Left ventricle myocardium inferior (tissue), 1 donor: ENCODE results near the gene ARHGEF6. TPM values are rescaled to one million over a fixed set of nuclear protein-coding genes. Genes with fewer than 3 reads are reported as not detected.

Source experiments
- DNase-seq: peaks from one replicate; pipeline ENCODE4 v3.0.0-alpha.2; 2020
- H3K27ac ChIP-seq: fragments of 200-600 bp; replicated peaks from 2 replicates; pipeline ENCODE4 v1.8.0; 2021
- H3K27me3 ChIP-seq: fragments of 200-600 bp; 2 replicates; pipeline ENCODE4 v1.8.0; 2021; ENCODE audit warnings: low read depth
- H3K36me3 ChIP-seq: fragments of 200-600 bp; 2 replicates; pipeline ENCODE4 v1.8.0; 2021
- H3K4me1 ChIP-seq: fragments of 200-600 bp; 2 replicates; pipeline ENCODE4 v1.8.0; 2021
- H3K4me3 ChIP-seq: fragments of 200-600 bp; 2 replicates; pipeline ENCODE4 v1.8.0; 2021; ENCODE audit warnings: mild to moderate bottlenecking, moderate library complexity
- H3K9me3 ChIP-seq: fragments of 200-600 bp; replicated peaks from 2 replicates; pipeline ENCODE4 v1.8.0; 2021
- CTCF ChIP-seq: fragments of 200-600 bp; IDR thresholded peaks from 2 replicates; pipeline ENCODE4 v1.8.0; 2021; ENCODE audit warnings: antibody characterized with exemption, mild to moderate bottlenecking, borderline replicate concordance
- intact Hi-C: fragments of 100-400 bp; cut with micrococcal nuclease; formaldehyde crosslinking; loops from one replicate; pipeline ENCODE4 v1.11.0; 2022
- total RNA-seq: library from RNA; stranded (reverse); fragmentation: NEBNext Ultra II Directional; extraction: Animal tissue kit (Norgen Biotek cat#: 25700); gene quantifications from one replicate; pipeline ENCODE4 v1.2.1, GENCODE V29; 2021
- donor health status: DM: no; HTN: yes; CAD: no; lungs with severe emphysema.

Gene ARHGEF6
- total RNA-seq, 1 donor from 2014 or later = 54.9 TPM

GRCh38 chrX:136652822-136653723 lies 127.7 kb downstream of the ARHGEF6 start:
- intact Hi-C loops = no loop called here
- no peak for TF ChIP-seq CTCF
- H3K4me3 ChIP-seq = no peak overlapping the region
- no peaks in the 10 kb centered on the region for H3K4me1 ChIP-seq
- H3K27me3 ChIP-seq = no peaks in the 10 kb centered on the region
- no peak for DNase-seq
- no peaks in the 10 kb centered on the region for H3K9me3 ChIP-seq
- H3K27ac ChIP-seq = no peak overlapping the region
- no peaks in the 10 kb centered on the region for H3K36me3 ChIP-seq

GRCh38 chrX:136650811-136651210 lies 129.9 kb downstream of the ARHGEF6 start:
- Histone ChIP-seq H3K4me3 (no peak overlapping the region), H3K9me3 (no peaks in the 10 kb centered on the region), H3K36me3 (no peaks in the 10 kb centered on the region), H3K27ac (no peak overlapping the region), H3K27me3 (no peaks in the 10 kb centered on the region), H3K4me1 (no peaks in the 10 kb centered on the region)
- TF ChIP-seq CTCF = no peak
- intact Hi-C loops = no loop called here
- no peak for DNase-seq

- Histone ChIP-seq H3K4me3 (no peak within 1 kb of the TSS), H3K9me3 (no peaks in the 10 kb centered on the region), H3K27me3 (no peaks in the 10 kb centered on the region), H3K4me1 (no peaks in the 10 kb centered on the region), H3K27ac (no peak within 1 kb of the TSS), H3K36me3 (no peaks in the 10 kb centered on the region)
- no peak for DNase-seq
- intact Hi-C loops = no loop called here
- no peak for TF ChIP-seq CTCF
Observed at GRCh38 chrX:136647677-136648360, 132.9 kb downstream of the ARHGEF6 start, which contains the start of gene CD40LG. TSS of gene CD40LG (plus strand) at chrX:136648158. CDS start at chrX:136648249, 91 bp downstream.

- H3K36me3 ChIP-seq = no peaks in the 10 kb centered on the region
- TF ChIP-seq CTCF = no peak
- H3K9me3 ChIP-seq = no peaks in the 10 kb centered on the region
- H3K27me3 ChIP-seq = no peaks in the 10 kb centered on the region
- no peak overlapping the region for H3K27ac ChIP-seq
- DNase-seq = no peak
- no peak overlapping the region for H3K4me3 ChIP-seq
- no peaks in the 10 kb centered on the region for H3K4me1 ChIP-seq
- intact Hi-C loops = no loop called here
Observed at GRCh38 chrX:136646602-136647239, 134.0 kb downstream of the ARHGEF6 start.

DNA sequence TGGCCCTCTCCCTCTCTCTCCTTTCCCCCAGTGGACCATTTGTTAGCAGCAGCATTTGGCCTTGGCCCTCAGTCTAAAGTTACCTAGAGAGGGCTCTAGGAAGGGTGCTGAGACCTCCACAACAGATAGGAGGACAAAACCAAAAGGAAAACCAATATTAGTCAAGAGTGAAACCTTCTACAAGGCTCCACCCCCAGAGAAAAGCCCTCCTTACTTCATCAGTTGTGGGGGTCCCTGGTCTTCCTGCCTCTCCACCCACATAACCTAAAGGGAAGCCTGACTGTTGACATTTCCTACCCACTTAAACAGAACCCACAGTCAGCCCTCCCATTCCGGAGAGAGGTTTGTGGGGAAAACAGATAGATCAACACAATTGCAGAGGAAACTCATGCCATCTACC lies 137.5 kb downstream of the ARHGEF6 start:
- intact Hi-C loops = no loop called here
- H3K4me3 ChIP-seq = no peak overlapping the region
- H3K9me3 ChIP-seq = no peaks in the 10 kb centered on the region
- H3K27me3 ChIP-seq = no peaks in the 10 kb centered on the region
- H3K27ac ChIP-seq = no peak overlapping the region
- no peaks in the 10 kb centered on the region for H3K4me1 ChIP-seq
- no peak for DNase-seq
- TF ChIP-seq CTCF = no peak
- H3K36me3 ChIP-seq = no peaks in the 10 kb centered on the region
